GM21576 (cell line): ENCODE results near the gene BCO2.

Source experiments
- ATAC-seq: cut with Tn5 transposase; IDR thresholded peaks from one replicate; pipeline ENCODE4 v1.9.1; 2021; ENCODE audit warnings: mild to moderate bottlenecking, moderate library complexity; ENCODE audit not compliant: unreplicated experiment

BCO2 gene

DNA sequence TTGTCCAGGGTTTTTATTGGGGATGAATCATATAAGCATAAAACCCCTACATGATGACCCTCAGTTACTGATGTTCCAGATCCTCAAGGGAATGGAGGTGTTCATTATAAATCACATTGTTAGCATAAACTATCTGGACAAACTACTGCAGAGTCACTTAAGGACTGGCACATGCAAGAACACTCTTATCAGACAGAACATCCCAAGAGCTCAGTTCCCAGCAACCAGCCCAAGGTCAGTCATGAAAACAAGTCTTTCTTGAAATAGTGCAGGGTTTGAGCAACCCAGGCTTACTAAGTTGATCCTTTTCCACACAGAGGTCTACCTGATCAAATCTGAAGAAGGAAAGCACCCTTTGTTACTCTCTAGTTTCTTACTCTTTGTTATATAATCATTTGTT lies 37.4 kb downstream of the BCO2 start:
- ATAC-seq = no peak

- no peak for ATAC-seq
Observed at GRCh38 chr11:112213753-112214152, 38.4 kb downstream of the BCO2 start.

DNA sequence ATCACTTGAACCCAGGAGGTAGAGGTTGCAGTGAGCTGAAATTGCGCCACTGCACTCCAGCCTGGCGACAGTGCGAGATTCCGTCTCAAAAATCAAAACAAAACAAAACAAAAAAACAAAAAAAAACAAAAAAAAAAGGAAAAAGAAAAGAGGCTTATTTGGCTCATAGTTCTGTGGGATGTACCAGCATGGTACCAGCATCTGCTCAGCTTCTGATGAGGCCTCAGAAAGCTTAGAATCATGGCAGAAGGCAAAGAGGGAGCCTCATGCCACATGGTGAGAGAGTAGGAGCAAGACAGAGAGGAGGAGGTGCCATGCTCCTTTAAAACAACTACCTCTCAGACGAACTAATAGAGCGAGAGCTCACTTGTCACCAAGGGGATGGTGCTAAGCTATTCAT lies 40.3 kb downstream of the BCO2 start:
- no peak for ATAC-seq

GRCh38 chr11:112216561-112217105 lies 41.3 kb downstream of the BCO2 start:
- no peak for ATAC-seq

- ATAC-seq = peak; percentile 93
Observed at GRCh38 chr11:112219476-112220232, 44.3 kb downstream of the BCO2 start.

- no peak for ATAC-seq
Observed at GRCh38 chr11:112221274-112221835, 46.0 kb downstream of the BCO2 start.

GRCh38 chr11:112222303-112222702 lies 47.0 kb downstream of the BCO2 start:
- no peak for ATAC-seq

- ATAC-seq = no peak
Observed at GRCh38 chr11:112223121-112223520, 47.8 kb downstream of the BCO2 start.

- ATAC-seq = no peak
Observed at GRCh38 chr11:112223754-112224532, 48.6 kb downstream of the BCO2 start.

GRCh38 chr11:112225753-112226061 lies 50.4 kb downstream of the BCO2 start:
- ATAC-seq = no peak

DNA sequence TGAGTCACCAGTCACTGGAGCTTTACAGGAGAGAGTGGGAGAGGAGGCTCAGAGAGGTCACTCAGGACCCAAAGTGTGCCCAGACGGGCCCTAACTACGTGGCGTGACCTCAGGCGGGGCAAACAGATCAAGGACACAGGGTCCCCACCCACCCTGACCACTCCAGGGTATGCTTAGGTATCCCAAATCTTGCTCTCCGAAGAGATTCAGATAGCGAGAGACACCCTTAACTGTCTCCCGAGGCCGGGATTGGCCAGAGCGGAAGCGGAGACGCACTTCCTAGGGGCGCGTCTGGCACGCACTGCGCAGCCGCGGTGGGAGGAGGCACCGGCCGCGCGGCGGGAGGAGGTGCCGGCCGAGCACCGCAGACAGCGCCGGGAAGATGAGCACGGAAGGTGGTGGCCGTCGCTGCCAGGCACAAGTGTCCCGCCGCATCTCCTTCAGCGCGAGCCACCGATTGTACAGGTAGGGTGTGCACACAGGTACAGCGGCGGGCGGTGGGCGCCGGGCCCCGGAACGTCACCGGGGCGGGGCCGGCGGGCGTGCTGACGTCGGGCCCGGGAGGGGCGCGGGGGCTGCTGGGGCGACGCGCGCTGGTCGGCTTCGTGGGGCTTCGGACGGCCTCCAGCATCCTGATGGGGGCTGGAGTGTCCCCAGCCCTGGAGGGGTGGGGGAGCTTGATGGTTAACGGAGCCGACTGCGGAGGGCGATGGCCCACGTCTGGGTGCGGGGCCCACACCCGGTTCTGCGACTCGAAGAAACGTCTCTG lies 50.9 kb downstream of the BCO2 start, which contains the start of gene PTS:
Gene PTS, plus strand, starts transcription at position 367 of the 769 bp plus-strand sequence. Its CDS starts 16 bp downstream, at position 383.
- ATAC-seq = peak; percentile 95

GRCh38 chr11:112226831-112227401 lies 51.6 kb downstream of the BCO2 start:
- peak; percentile 43 for ATAC-seq

DNA sequence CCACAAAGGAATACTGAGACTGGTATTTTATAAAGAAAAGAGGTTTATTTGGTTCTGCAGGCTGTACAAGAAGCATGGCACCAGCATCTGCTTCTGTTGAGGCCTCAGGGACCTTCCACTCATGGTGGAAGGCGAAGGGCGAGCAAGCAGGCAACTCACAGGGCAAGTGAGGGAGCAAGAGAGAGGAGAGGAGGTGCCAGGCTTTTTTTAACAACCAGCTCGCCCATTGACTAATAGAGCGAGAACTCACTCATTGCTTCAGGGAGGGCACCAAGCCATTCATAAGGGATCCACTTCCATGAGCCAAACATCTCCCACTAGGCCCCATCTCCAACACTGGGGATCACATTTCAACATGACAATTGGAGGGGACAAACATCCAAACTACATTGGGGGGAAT lies 52.2 kb downstream of the BCO2 start:
- ATAC-seq = no peak

DNA sequence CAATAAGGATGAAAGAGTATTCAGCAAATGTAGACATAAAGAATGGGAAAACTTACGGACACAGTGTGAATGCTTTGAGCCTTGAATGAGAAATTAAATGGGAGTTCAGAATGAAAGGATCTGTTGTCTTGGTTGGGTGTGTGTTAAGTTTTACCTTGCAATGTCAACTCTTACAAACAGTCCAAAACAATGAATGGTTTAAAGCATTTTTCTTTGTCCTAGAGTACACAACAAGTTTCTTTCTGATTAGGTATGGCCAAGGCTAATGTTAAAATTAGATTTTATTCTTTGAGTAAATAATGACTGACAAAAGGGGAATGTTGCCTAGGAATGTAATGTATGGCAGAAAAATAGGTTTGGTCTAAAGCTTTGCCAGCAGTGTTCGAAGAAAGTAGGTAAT lies 53.4 kb downstream of the BCO2 start:
- ATAC-seq = no peak

GRCh38 chr11:112229159-112229558 lies 53.8 kb downstream of the BCO2 start:
- ATAC-seq = no peak

DNA sequence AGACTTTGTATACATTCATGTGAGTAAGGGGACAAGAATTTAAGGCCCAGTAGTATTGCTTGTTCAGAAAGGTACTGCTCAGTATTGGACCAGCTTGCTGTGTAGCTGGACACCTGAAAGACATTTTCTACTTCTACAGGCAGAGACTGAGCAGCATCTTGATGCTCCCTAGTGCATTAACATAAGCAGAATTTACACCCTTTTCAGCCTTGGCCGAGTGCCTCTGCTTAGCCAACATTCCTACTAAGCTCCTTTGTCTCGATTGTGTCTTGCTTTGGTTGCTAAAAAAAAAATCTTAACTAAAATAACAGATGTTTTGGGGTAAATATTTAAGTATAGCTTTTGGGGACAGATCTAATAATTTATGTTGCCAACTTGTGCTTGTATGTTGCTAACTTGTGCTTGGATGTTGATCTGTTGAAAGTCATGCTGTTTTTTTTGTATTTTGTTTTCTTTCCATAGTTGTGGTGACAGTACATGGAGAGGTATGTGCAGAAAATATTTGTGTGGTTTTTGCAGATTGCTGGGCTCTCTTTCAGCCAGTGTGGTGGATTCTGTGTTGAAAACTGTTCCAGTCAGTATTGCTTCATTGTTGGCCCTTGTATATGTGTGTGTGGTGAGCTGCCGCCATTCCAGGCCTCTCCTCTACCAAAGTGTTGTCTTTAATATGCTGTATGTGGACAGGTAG lies 54.6 kb downstream of the BCO2 start:
- no peak for ATAC-seq

GRCh38 chr11:112231952-112232351 lies 56.6 kb downstream of the BCO2 start:
- ATAC-seq = no peak

DNA sequence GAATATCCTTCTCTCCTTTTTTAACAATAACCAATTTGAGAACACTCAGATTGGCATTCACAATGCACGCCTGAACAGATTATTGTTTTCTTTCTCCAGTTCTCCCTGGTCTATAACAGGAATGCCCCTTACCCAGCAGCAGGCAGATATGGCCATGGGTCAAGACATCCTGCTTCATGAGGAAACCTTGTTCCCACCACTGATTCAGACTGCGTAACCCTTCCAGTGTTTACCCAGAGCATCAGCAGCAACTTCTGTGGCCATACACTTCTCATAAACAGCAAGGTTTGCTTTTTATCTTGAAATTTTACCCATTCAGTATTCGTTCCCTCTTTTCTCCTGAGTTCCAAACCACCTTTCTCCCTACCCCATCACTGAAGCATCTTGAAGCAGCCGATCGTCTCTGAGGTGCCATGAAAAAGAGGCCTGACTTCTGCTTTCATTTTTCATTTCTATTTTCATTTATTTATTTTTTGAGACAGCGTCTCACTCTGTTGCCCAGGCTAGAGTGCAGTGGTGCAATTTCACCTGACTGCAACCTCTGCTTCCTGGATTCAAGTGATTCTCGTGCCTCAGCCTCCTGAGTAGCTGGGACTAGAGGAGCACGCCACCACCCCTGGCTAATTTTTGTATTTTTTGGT lies 60.6 kb downstream of the BCO2 start:
- no peak for ATAC-seq

DNA sequence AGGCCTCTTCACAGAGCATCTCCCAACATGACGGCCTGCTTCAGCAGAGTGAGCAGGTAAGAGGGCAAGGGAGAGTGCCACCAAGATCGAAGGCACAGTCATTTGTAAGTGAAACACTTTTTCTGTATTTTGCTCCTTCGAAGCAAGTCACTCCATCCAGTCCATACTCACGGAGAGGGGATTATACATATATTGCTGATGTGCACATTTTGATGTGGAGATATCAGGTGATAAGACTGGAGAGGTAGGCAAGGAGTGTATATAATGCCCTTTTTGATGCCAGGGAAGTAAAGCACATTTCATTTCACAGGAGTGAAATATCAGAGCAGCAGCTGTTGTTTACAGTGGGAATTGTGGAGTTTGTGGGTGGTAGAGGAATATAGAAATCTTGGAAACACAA lies 62.1 kb downstream of the BCO2 start:
- ATAC-seq = no peak

DNA sequence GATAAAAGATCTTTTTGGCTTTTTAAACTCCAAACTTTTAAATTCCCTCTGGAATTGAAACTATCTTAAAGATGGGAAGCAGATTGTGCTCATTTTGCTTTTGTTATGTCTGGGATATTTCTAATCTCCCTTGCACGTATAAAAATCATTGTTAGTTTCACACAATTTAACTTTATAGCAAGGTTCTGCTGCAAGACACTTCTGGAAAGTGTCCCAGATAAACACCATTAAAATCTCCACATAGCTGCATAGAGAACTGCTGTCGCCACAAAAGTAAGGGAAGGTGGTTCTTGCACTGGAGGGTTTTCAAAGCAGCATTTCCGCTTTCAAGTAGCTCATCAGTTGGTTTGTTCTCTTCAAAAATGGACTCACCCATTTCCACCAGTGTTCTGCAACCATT lies 62.7 kb downstream of the BCO2 start:
- no peak for ATAC-seq
